ENCODE data around the gene RNF150.
"Not testable (repeated sequence)": the region's sequence is repeated elsewhere in the genome, so short reads cannot be mapped to it uniquely, and the experiment has no call there.

RNF150 gene

DNA sequence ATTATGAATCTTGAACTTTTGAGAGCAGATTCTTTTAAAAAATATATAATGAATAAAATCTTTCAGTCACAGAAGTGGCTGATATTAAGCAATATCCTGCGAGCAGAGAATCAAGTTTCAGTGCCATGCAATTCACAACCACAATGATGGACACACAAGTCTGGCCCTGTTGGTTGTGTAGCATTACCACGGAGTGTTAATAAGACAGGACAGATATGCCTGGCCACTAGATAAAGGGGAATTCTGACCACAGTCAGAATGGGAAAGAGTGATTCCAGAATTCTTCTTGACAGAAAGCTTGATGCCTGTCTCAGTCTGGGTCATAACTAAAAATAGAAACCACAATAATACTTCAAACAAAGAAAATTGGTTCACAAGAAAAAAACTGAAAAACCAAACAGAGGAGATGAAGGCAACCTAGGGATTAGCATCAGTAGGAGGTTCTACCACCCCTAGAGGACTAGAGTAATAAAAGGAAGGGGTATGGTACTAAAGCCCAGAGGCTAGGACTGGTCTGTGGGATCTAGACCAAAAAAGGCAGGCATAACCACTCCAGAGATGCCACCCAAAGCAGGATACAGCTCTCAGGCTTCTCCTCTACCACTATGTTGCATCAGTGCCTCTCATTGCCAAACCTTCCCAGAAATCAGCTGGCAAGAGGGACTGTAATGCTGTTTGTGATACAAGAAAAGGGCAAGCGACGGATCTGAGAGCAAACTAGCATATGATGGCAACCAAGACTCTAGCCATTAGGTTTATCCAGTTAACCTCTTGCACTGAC is 59.0 kb downstream of the RNF150 start:
- no peak for DNase-seq

DNA sequence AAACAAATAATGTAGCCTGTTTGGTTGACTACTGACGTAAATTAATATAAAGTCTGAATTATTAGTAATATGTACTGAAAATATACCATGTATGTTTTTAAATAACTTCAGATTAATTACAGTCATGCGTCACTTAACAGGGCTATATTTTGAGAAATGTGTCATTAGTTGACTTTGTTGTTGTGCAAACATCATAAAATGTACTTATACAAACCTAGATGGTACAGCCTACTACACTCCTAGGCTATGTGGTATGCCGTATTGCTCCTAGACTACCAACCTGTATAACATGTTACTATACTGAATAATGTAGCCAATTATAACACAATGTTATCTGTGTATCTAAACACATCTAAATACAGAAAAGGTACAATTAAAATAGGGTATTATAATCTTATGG is 66.6 kb downstream of the RNF150 start:
- no peak for DNase-seq

DNA sequence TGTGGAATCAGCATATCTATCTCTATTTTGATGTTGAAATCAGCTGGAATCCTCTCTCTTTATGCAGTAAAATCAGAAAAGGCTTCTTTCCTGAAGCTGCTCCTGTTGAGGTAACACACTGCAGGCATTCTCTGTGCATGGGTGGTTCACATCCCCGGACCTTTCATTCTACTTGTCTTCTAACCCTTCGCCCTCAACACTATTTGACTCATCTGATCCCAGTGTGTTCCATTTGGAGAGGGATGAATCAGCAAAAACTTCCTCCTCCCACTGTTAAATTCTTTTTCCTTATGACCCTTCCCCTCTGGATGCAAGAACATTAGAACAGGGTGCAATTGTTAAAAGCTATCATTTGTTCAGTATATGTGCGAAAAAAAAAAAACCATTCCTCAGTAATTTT is 67.4 kb downstream of the RNF150 start:
- DNase-seq: no peak

DNA sequence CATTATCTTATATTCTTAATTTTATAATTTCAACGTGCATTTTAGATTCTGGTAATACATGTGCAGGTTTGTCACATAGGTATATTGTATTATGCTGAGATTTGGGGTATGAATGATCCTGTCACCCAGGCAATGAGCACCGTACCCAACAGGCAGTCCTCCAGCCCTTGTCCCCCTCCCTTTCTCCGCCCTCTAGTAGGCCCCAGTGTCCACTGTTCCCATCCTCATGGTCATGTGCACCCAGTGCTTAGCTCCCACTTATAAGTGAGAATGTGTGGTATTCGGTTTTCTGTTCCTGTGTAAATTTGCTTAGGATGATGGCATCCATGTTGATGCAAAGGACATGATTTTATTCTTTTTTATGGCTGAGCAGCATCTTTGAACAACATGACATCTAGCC is 70.6 kb downstream of the RNF150 start:
- DNase-seq: no peak

DNA sequence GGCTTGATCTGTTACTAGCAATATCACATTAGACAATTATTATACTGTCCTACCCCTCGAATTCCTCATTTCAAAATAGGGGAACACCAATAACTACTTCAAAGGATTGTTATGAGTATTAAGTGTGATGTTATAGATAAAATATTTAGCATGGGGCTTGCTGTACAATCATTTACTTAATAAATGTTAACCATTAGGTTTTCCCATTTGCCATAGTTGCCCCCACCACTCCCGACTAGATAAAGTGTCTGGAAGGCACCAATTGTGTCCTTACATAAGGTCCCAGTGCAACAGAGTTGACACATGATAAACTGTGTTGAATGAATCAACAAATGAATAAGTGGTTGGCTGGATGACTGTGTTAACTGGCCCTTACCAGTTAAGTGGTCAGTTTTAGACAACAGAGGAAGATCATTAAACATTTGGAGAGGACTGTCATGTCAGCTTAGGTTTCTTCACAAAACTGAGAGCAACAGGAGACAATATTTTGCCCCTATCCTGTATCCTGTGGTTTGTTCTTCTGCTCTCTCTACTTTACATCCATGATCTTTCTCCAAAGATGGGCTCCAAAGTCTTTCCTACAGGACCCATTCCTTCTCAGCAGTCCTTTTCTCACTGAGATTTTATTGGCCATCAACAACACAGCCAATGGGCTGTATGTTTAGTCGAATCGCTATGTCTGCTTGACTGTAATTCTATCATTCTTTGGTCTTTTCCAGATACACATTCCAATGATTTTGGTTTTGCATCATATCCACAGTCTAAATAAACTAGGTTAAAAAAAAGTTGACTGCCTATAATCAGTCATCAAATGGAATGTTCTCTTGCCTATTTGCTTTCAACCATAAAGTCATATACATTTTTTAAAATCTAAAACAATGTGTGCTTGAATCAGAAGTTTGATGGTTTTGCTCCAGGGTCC is 74.4 kb downstream of the RNF150 start:
- no peak for DNase-seq

DNA sequence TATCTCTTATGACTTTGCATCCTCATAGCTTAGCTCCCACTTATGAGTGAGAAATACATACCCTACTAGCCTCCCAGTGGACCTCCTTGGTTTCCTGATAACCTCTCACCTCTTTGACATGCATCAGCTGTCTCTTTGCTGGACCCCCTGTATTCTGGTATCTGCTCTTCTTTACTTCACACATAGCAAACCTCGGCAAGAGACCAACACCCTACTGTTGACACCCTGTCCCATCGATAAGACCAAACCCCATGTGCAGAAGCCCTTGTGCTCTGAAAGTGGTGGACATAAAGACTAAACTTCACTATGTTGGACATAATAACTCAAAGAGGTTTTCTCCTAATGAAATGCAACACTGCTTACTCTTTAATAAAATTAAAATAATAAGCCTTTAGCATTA is 75.7 kb downstream of the RNF150 start:
- no peak for DNase-seq

DNA sequence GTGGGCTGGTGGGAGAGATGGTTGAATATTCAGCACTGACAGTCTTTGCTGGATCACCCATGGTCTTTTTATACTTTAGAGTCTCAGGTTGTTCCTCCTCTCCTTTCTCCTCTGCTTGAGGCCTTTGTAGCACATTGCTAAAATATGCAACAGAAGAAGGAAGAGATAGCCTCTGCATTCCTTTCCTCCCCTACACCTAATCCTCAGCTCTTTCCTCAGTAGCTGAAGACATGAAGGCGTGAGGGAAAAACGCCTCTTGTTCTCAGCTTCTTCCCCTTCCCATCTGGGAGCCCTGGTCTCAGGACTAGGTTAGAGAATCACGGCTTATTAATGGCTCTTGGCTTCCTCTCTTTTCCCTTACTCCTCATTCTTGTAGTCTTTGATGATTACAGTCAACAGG is 76.8 kb downstream of the RNF150 start:
- no peak for DNase-seq

DNA sequence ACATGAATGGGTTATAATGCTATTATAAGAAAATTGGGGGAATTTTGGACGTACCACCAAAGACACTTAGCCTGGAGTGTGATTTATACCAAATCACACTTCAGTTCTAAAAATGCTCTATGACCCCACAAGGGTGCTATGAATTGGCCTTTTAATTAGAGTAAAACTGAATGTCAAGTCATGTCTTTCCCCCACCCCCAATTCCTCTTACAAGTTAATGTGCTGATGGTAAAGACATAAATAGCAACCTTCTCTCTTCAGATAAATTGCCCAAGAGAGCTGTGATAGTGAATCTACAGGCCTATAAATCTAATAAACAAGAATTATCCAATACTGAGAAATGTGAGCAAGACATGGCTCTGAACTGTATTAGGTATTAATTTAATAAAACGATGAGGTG is 78.8 kb downstream of the RNF150 start:
- DNase-seq: no peak

DNA sequence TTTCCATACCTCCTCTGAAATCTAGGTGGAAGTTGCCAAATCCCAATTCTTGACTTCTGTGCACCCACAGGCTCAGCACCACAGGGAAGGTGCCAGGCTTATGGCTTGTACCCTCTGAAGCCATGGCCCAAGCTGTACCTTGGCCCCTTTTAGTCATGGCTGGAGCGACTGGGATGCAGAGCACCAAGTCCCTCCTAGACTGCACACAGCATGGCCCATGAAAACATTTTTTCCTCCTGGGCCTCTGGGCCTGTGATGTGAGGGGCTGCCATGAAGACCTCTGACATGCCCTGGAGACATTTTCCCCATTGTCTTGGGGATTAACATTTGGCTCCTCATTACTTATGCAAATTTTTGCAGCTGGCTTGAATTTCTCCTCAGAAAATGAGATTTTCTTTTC is 82.3 kb downstream of the RNF150 start:
- DNase-seq: not testable (repeated sequence)

DNA sequence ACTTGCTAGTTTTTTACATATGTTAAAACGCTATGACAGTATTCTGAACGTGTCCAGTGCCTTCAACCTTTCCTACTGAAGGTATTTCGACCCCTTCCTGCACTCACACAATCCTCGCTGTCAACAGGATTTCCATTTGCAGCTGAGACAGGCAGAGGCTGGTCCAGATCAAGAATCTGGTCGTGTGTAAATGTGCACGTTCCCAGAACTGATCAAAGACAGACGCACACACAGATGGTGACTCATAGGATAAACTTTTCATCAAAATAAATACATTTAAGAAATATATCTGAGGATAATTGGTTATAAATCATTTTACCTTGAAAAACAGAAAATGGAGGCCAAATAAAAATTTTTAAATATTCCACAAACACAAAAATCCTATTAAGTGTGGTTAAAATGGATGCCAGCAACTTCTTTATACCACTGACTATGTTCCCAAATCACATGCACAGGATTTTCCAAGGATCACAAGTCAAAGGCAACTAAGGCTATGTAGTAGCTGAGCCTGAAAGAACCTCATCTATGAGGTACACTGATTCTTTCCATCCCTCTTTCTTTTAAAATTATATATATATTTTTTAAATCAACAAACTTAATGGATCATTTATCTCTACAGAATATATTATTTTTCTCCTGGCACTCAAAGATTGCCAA is 85.9 kb downstream of the RNF150 start:
- no peak for DNase-seq

DNA sequence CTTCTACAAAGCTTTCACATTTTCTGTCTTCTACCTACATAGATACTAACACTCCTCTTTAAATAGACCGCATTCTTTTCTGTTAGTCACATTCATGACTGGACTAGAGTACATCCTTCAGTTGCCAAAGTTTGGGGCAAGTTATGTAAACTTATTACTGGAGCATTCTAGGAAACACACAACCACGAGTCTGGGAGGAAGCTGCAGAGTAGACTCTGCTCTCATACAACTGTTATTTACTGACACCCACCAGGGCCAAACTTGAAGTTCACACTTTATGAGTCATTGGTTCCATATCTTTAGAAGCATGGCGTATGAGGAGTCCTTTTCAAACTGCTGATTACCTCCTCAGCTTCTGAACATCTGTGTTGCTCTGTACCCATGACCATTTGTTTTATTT is 87.0 kb downstream of the RNF150 start:
- no peak for DNase-seq

DNA sequence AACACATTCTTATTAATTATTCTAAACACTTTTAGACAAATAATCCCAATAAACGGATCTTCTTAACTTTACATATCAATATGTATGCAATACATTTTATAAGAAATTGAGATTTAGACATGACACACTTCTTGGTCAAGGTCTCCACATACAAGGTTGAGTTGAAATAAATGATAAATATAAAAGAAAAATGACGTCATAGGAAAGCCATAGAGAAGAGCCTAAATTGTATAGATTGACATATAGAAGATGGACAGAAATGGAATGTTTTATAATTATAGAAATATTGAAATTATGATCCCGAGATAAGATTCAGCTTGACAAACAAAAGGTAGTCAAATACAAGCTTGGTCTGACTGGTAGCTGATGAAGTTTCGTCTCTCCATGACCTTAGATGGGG is 87.4 kb downstream of the RNF150 start:
- DNase-seq: no peak

DNA sequence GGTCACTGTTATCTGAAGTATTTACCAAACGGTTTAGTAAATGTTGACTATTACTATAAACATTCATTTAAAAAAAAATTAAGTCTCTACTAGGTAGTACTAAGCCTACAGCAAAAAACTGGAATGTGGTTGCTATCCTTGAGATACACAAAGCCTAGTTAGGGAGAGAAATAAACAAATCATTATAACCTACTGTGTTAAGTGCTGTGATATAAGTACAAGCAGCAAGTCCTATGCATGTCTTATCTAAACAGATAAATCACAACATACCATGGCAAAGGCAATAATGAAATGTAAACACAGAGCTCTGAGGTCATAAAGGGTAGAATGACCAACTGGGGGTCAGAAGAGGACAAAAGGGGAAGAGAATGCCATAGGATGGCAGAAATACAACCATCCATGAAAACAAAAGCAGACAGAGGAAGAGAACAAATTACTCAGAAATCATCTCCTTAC is 92.2 kb downstream of the RNF150 start:
- DNase-seq: no peak

DNA sequence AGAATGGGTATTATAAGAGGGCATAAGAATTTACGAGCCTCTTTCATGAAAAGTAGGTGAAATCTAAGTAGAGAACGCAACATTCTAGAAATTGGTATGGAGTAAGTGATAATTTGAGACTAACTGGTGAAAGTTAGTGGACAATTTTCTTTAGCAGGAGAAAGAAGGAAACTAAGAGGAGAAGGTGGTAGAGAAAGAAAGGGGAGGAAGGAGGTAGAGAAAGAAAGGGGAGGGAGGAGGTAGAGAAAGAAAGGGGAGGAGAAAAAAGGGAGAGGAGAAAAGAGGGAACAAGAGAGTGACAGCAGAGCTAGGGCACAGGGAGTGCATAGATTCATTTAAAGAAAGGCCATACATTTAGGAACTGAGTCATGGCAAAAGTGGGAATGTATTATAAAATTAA is 94.1 kb downstream of the RNF150 start:
- no peak for DNase-seq

DNA sequence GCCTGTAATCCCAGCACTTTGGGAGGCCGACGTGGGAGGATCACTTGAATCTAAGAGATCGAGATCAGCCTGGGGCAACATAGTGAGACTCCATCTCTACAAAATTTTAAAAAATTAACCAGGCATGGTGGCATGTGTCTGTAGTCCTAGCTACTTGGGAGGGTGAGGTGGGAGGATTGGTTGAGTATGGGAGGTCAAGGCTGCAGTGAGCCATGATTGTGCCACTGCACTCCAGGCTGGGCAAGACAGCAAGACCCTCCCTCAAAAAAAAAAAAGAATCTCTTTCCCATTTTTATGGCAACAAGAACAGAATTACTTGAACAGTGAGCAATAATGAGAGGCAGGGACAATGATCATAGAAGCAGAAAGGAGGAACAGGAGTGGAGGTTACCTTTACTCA is 94.8 kb downstream of the RNF150 start:
- no peak for DNase-seq

DNA sequence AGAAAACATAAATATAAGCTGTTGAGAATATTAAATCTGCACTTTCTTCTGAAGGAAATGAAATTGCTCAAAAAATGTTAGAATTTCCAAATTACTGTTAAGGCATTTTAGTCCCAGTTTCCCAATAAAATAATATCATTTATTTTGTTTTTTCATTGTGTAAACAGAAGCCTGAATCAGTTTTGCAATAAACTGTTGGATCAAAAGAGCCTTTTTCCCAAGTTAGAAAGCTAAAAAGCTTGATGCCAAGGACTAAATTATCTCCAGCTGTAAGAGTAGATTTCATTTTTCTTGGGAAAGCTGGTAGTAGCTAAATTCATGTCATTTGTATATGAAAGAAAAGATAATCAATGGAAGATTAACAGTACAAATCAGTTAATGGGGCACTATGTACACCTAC is 95.8 kb downstream of the RNF150 start:
- no peak for DNase-seq

DNA sequence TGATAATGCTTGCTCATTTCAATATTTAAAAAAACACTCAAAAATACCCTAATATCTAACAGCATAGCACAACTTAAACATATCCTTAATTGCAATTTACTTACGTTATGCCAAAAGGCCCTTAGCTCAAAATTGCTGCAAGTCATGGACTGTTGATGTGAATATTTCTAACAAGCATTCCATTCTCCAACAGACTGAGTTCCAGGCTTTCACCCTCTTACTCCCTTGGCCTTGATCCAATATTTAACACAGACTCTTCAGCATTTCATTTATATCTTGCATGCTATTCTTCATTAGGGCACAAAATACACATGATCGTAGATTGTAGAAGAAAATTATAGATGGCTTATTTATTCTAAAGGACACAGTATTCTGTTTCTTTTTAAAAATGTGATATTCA is 96.5 kb downstream of the RNF150 start:
- no peak for DNase-seq

DNA sequence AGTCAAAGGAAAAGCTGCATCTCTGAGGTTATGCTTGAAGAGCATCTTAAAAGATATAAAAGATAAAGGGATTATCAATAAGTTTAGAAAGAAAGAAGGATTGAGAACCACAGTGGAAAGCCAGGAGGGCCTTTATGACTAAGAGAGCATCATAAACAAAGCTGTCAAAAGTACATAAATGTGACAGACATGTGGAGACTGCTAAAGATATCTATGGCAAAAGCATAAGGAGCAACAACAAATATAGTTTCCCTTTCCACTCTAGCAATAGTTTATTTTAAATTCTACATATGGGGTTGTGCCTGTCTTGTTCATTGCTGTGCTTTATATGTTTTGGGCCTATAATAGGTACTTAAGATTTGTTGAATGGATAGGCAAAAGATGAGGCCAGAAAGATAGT is 97.3 kb downstream of the RNF150 start:
- DNase-seq: no peak

DNA sequence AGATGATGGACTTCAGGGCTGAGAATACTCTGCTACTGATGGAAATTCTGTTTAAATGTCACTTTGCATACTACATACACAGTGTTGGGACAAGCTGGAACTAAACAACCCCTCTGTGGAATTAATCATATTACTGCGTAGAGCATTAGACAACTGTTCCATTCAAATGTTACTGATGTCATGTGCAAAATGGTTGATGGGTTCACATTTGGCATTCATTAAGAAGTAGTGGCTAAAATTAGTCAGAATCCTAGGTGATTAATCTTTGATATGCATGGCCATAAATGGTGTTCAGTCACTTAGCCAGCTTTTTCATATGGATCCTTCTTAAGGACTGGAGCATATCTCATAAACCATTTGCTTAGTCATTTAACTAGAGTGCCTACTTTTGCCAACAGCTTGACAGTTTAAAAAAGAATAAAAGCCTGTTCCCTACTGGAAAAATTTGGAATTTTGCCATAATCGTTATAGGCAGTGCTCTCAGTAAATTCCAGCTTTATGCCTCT is 105.2 kb downstream of the RNF150 start:
- DNase-seq: no peak

DNA sequence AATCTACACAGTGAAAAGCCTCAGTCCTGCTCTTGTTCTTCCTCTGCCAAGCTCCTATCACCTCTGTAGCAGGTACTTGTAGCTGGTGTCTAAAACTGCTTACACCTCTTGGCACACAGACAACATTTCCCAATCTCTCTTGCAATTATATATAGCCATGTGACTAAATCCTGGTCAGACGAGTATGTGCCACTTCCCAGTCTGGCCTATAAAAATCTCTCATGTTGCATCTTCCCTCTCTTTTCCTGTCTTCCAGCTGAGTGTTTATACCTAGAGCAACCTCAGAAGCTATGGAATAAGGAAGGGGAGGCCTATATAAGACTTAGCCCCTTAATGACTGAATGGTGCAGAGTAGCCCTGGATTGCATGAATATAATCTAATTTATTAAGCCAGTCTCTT is 105.8 kb downstream of the RNF150 start:
- DNase-seq: no peak

DNA sequence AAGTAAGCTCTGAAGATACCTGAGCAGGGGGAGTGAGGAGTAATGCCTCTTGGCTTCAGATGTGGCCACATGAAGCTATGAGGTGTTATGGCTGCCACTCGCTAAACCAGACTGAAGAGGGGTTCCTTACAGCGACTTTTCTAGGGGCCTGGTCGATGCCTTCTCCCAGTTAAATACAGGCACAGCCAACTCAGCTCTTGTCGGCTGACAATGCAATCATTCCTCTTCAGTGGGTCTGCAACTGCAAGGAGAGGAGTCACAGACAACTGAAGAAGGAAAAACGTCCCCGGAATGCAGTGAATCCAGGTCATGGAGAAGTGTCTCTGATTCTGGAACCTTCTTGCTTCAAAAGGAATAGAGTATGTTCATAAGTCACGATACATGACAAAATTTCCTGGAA is 106.4 kb downstream of the RNF150 start:
- DNase-seq: no peak

DNA sequence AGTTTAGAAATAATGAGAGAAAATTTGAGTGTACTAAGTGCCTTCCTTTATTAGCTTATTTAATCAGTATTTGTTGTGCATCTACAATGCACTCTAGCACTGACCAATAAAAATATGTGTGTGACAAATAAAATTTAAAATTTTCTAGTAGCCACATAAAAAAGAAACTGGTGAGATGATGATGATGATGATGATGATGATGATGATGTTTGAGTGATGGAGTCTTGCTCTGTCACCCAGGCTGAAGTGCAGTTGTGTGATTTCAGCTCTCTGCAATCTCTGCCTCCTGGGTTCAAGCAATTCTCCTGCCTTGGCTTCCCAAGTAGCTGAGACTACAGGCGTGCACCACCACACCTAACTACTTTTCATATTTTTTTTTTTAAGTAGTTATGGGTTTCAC is 110.2 kb downstream of the RNF150 start:
- DNase-seq: no peak

DNA sequence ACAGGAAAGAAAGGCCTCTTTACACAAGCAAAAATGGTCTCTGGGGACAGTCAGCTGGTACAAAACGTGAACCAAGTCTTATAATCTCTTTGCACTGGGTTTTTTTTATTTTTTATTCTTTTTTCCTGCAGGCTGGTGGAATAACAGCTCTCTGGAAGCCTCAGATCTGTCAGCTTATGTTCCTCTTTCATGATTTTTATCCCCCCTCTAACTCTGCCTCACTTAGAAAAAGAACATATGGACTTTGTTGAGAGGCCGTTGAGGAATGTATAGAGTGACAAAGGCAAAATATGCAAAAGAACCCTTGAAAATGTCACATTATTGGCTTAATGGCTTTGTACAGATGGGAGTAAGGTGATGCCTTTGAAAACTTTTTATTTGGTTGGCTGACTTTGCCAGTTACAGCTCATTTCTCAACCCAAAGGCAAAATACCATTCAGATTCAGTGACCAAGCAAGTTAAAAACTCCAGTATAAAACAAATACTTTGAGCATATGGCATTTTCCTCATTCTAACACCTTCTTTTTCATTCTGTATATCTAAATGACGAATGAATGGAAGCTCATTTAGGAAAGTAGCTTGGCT is 111.1 kb downstream of the RNF150 start:
- no peak for DNase-seq
